H1 (cell line): ENCODE measurements around the gene SORBS1. TPM values are rescaled to one million over a fixed set of nuclear protein-coding genes. Genes with fewer than 3 reads are reported as not detected.

Experiments used
- CTCF ChIA-PET: fragments of 300-600 bp; sonication (Branson Sonifier 250); formaldehyde crosslinking; loops from one replicate; lab custom pipeline; 2021; ENCODE audit not compliant: partially characterized antibody; lab: Charles Lee
- POLR2A ChIA-PET: fragments of 300-600 bp; sonication (Branson Sonifier 250); formaldehyde crosslinking; loops from one replicate; lab custom pipeline; 2021; ENCODE audit warnings: inconsistent platforms; ENCODE audit not compliant: partially characterized antibody; lab: Charles Lee
- DNase-seq, 2 experiments: peaks; one replicate each; pipeline versions ENCODE4 v3.0.0 to v3.0.0-alpha.2; 2010 to 2022; ENCODE audit warnings: low spot score in 2 of 2, low read depth in 1 of 2, mixed read lengths in 1 of 2
- FAIRE-seq: peaks from 2 replicates; lab custom pipeline; 2011; peaks lifted over from hg19 to GRCh38; lab: Jason Lieb, UNC
- H2AFZ ChIP-seq: 2 replicates; pipeline ENCODE4 v1.8.1; 2012; ENCODE audit warnings: low read length, inconsistent platforms
- H2AK5ac ChIP-seq: 2 replicates; pipeline ENCODE4 v1.6.1; 2013; ENCODE audit warnings: low read depth, low read length
- H2BK120ac ChIP-seq: replicated peaks from 2 replicates; pipeline ENCODE3; 2013; ENCODE audit warnings: low read depth, low read length, inconsistent platforms
- H2BK12ac ChIP-seq: 2 replicates; pipeline ENCODE4 v1.6.1; 2013; ENCODE audit warnings: low read depth, low read length
- H2BK15ac ChIP-seq: 2 replicates; pipeline ENCODE4 v1.6.1; 2013; ENCODE audit warnings: low read length
- H2BK20ac ChIP-seq: 2 replicates; pipeline ENCODE4 v1.6.1; 2013; ENCODE audit warnings: low read length
- H2BK5ac ChIP-seq: 2 replicates; pipeline ENCODE4 v1.6.1; 2013; ENCODE audit warnings: low read depth, low read length
- H3K14ac ChIP-seq: 2 replicates; pipeline ENCODE4 v1.6.1; 2013; ENCODE audit warnings: inconsistent platforms; ENCODE audit not compliant: insufficient read length
- H3K18ac ChIP-seq: 2 replicates; pipeline ENCODE4 v1.6.1; 2013; ENCODE audit warnings: low read length; ENCODE audit errors: extremely low read depth
- H3K23ac ChIP-seq: 2 replicates; pipeline ENCODE4 v1.6.1; 2013; ENCODE audit warnings: inconsistent platforms; ENCODE audit not compliant: insufficient read length
- H3K23me2 ChIP-seq: 2 replicates; pipeline ENCODE4 v1.6.1; 2013; ENCODE audit warnings: low read depth, low read length
- H3K27ac ChIP-seq: 2 replicates; pipeline ENCODE4 v1.6.1; 2011; ENCODE audit warnings: low read depth, low read length, inconsistent platforms
- H3K27me3 ChIP-seq, 4 experiments: replicated peaks in 1 of 4; 1 replicate in 1 of 4; 2 replicates in 3 of 4; pipeline versions ENCODE4 v1.6.1 to v1.8.1; 2011 to 2013; ENCODE audit warnings: low read length in 3 of 4, mild to moderate bottlenecking in 3 of 4, inconsistent platforms in 2 of 4, mixed read lengths in 2 of 4, moderate library complexity in 1 of 4; ENCODE audit not compliant: control insufficient read depth in 3 of 4, insufficient read depth in 3 of 4; ENCODE audit errors: extremely low read depth in 1 of 4
- H3K36me3 ChIP-seq, 4 experiments: 2 replicates each; pipeline versions ENCODE4 v1.6.1 to v1.8.1; 2011 to 2013; ENCODE audit warnings: mild to moderate bottlenecking in 4 of 4, low read length in 3 of 4, moderate library complexity in 2 of 4, control low read depth in 1 of 4, inconsistent platforms in 1 of 4; ENCODE audit not compliant: insufficient read depth in 4 of 4, control insufficient read depth in 2 of 4
- H3K4ac ChIP-seq: replicated peaks from 2 replicates; pipeline ENCODE3; 2013; ENCODE audit warnings: low read length, low read depth, mixed read lengths, inconsistent platforms; ENCODE audit not compliant: insufficient read length
- H3K4me1 ChIP-seq, 4 experiments: replicated peaks in 1 of 4; 1 replicate in 1 of 4; 2 replicates in 3 of 4; pipeline versions ENCODE4 v1.6.1 to v1.8.1; 2011 to 2013; ENCODE audit warnings: low read length in 3 of 4, inconsistent platforms in 2 of 4, mixed read lengths in 1 of 4; ENCODE audit not compliant: insufficient read depth in 4 of 4, control insufficient read depth in 3 of 4
- H3K4me2 ChIP-seq, 2 experiments: 2 replicates each; pipeline versions ENCODE4 v1.6.1 to v1.8.1; 2011 to 2013; ENCODE audit warnings: low read depth in 2 of 2, low read length in 2 of 2, control low read depth in 1 of 2, inconsistent platforms in 1 of 2, mild to moderate bottlenecking in 1 of 2; ENCODE audit not compliant: insufficient read depth in 1 of 2
- H3K4me3 ChIP-seq, 4 experiments: fragments of 200-600, 300-600 bp in 1 of 4; sonication (generic), shearing (Covaris generic), sonication (Bioruptor Twin) in 1 of 4; 2 replicates each; pipeline versions ENCODE4 v1.5.1 to v1.8.1; 2011 to 2016; ENCODE audit warnings: low read length in 4 of 4, low read depth in 3 of 4, control low read depth in 2 of 4, inconsistent platforms in 2 of 4, mild to moderate bottlenecking in 2 of 4, mixed read lengths in 1 of 4, moderate library complexity in 1 of 4; ENCODE audit not compliant: insufficient read depth in 2 of 4; ENCODE audit errors: extremely low read depth in 1 of 4
- H3K56ac ChIP-seq: replicated peaks from 2 replicates; pipeline ENCODE3; 2013; ENCODE audit warnings: low read depth, mild to moderate bottlenecking, mixed read lengths, low read length, inconsistent platforms; ENCODE audit not compliant: insufficient read length
- H3K79me1 ChIP-seq: 2 replicates; pipeline ENCODE4 v1.6.1; 2013; ENCODE audit warnings: low read depth, low read length, control low read depth
- H3K79me2 ChIP-seq, 2 experiments: 2 replicates each; pipeline versions ENCODE4 v1.6.1 to v1.8.1; 2012 to 2013; ENCODE audit warnings: low read length in 2 of 2, mild to moderate bottlenecking in 2 of 2, inconsistent platforms in 1 of 2; ENCODE audit not compliant: insufficient read depth in 2 of 2, control insufficient read depth in 1 of 2
- H3K9ac ChIP-seq, 4 experiments: replicated peaks in 1 of 4; 1 replicate in 1 of 4; 2 replicates in 3 of 4; pipeline versions ENCODE4 v1.6.1 to v1.8.1; 2011 to 2013; ENCODE audit warnings: low read depth in 3 of 4, low read length in 3 of 4, control low read depth in 2 of 4, mild to moderate bottlenecking in 2 of 4, moderate library complexity in 2 of 4, inconsistent platforms in 1 of 4; ENCODE audit errors: extremely low read depth in 1 of 4
- H3K9me3 ChIP-seq, 2 experiments: 2 replicates each; pipeline versions ENCODE4 v1.6.1 to v1.8.1; 2012 to 2013; ENCODE audit warnings: mild to moderate bottlenecking in 2 of 2, moderate library complexity in 2 of 2, control low read depth in 1 of 2, inconsistent platforms in 1 of 2, low read depth in 1 of 2, low read length in 1 of 2, mixed read lengths in 1 of 2; ENCODE audit not compliant: insufficient read depth in 2 of 2
- H4K20me1 ChIP-seq, 2 experiments: replicated peaks in 1 of 2; 2 replicates each; pipeline versions ENCODE3 to v1.8.1; 2011 to 2013; ENCODE audit warnings: inconsistent platforms in 2 of 2, low read length in 2 of 2, mild to moderate bottlenecking in 1 of 2; ENCODE audit not compliant: insufficient read depth in 2 of 2, control insufficient read depth in 1 of 2
- H4K5ac ChIP-seq: 2 replicates; pipeline ENCODE4 v1.6.1; 2013; ENCODE audit warnings: low read length, low read depth, mixed read lengths, inconsistent platforms; ENCODE audit not compliant: insufficient read length
- H4K8ac ChIP-seq: 2 replicates; pipeline ENCODE4 v1.8.0; 2013; ENCODE audit warnings: mild to moderate bottlenecking, moderate library complexity, low read length, inconsistent platforms; ENCODE audit not compliant: insufficient read depth; ENCODE audit errors: extremely low read depth
- H4K91ac ChIP-seq: replicated peaks from 2 replicates; pipeline ENCODE3; 2013; ENCODE audit warnings: low read length, mixed read lengths, inconsistent platforms; ENCODE audit not compliant: insufficient read length
- ASH2L ChIP-seq: fragments of 200-600, 300-600 bp; sonication (generic); IDR thresholded peaks from one replicate; pipeline ENCODE4 v1.7.1; 2017; ENCODE audit warnings: low read length
- BRCA1 ChIP-seq: IDR thresholded peaks from 2 replicates; pipeline ENCODE4 v1.6.1; 2012; ENCODE audit warnings: low read depth, low read length, improper control_type of control experiment
- EGR1 ChIP-seq: IDR thresholded peaks from 2 replicates; pipeline ENCODE4 v1.6.1; 2011; ENCODE audit warnings: low read depth, low read length, borderline replicate concordance
- EP300 ChIP-seq, 2 experiments: IDR thresholded peaks; 1 replicate in 1 of 2; 2 replicates in 1 of 2; pipeline ENCODE4 v1.6.1; 2011 to 2012; ENCODE audit warnings: low read depth in 2 of 2, low read length in 2 of 2, mild to moderate bottlenecking in 2 of 2, borderline replicate concordance in 1 of 2, inconsistent platforms in 1 of 2, moderate library complexity in 1 of 2
- WGBS, 2 experiments: shearing (Covaris generic) in 1 of 2; methylation state at CpG; one replicate each; pipeline versions ENCODE4 v1.1.6 to v1.1.7; 2013 to 2015; ENCODE audit warnings: low lambda C conversion rate in 2 of 2, mixed read lengths in 2 of 2, inconsistent platforms in 1 of 2, low coverage in 1 of 2, missing lambda C conversion rate in 1 of 2; ENCODE audit not compliant: insufficient replicate concordance in 2 of 2, insufficient coverage in 1 of 2, insufficient read length in 1 of 2; ENCODE audit errors: extremely low coverage in 1 of 2, missing lambda C conversion rate in 1 of 2; 5-methylcytosine and 5-hydroxymethylcytosine counted together
- polyA plus RNA-seq, 7 experiments: library from polyadenylated mRNA; depleted of rRNA in 3 of 7; stranded (reverse) in 5 of 7; unstranded in 2 of 7; fragments of >200 nt in 5 of 7; fragments of 200-250 nt in 2 of 7; gene quantifications; 1 replicate in 5 of 7; 2 replicates in 1 of 7; 4 replicates in 1 of 7; pipeline versions ENCODE4 v1.2.1 to v1.2.3, GENCODE V29; 2011 to 2013; ENCODE audit warnings: missing spikeins in 2 of 7, mixed read lengths in 2 of 7
- total RNA-seq: library from RNA; stranded (reverse); fragmentation: NEBNext Ultra II Directional; extraction: Animal tissue kit (Norgen Biotek cat#: 25700); gene quantifications from 2 replicates; pipeline ENCODE4 v1.2.1, GENCODE V29; 2021

Gene SORBS1
- total and polyA plus RNA-seq, 2 of the 8 experiments (the other 6 are each of a cell fraction or from before 2014, with no cell fraction given), result 16.0 to 35.0 TPM

DNA sequence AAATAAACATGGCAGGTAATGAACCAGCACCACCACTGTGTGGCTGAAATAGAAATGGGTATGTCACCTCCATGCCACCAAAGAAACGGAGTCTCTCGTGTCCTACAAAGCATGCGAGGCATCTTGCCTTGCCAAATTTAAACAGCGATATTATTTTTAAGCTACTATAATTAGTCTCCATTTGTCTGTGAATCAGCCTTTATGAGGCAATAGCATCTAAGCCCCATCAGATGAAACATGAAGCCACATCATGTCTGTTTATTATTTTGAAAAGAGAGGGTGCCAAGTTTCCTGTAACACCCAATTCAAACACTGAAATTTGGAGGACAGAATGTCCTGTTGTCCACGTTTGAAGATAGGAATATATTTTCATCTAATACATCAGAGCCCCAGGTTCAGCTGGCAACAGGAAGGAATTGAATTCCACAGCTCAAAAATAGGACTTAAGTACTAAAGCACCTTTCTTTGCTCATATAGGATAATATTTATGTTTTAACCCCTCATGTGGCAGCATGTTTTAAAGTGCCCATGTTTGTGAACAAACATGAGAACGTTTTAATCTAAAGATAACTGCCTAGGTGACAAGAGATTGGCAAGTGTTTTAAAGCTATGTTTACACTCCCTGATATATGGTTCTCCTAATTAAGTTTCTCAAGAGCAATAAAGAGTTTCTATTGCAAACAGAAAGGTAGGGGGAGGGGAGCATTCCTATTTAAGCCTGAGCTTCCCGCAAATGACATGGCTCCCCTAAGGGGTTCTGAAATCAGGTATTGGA is 86.8 kb downstream of the SORBS1 start:
- Histone ChIP-seq H3K4ac (no peak overlapping the region), H2BK12ac (no peak overlapping the region), H2BK20ac (no peak overlapping the region), H3K27me3 (no peaks in the 10 kb centered on the region), H3K4me1 (peaks cover 10 to 36% (median 28%) of the 10 kb centered on the region in 4 experiments), H3K4me3 (no peak overlapping the region), H2AFZ (no peak overlapping the region), H4K5ac (no peak overlapping the region), H3K9ac (no peak overlapping the region), H2BK15ac (no peak overlapping the region), H3K36me3 (no peaks in the 10 kb centered on the region), H3K18ac (peak overlapping the region; percentile 10; the same call in 1 of the 2 replicates), H2AK5ac (no peak overlapping the region; the same call in 1 of the 2 replicates), H3K4me2 (no peak overlapping the region), H3K23me2 (no peaks in the 10 kb centered on the region), H2BK120ac (no peak overlapping the region), H4K91ac (no peak overlapping the region), H2BK5ac (no peak overlapping the region), H4K8ac (no peak overlapping the region), H3K9me3 (no peaks in the 10 kb centered on the region), H4K20me1 (no peaks in the 10 kb centered on the region)
- CTCF ChIA-PET, result interaction anchor here (0.8 to 1.4 kb wide), 5 partner anchors 19 to 115 kb away, joined by 3 to 4 read pairs (median 4); partner anchors contain the start of gene SORBS1
- 81% methylated on average over 7 of the region's 7 CpGs; no CpG with 5 or more reads in 1 of the 2 experiments for WGBS, 2 experiments
- no peak for FAIRE-seq
- POLR2A ChIA-PET, result interaction anchor here (1.0 kb wide), 1 partner anchor 11 kb away, joined by 3 read pairs; no protein-coding TSS in a partner anchor
- DNase-seq, result no peak
- TF ChIP-seq ASH2L, result no peak
- no peak for TF ChIP-seq EGR1
- TF ChIP-seq EP300 (IDR thresholded peaks at IDR 0.05; ENCODE audit: borderline replicate concordance in 1 of 2, low read depth in 2 of 2, low read length in 2 of 2), result no peak
- no peak for TF ChIP-seq BRCA1
- TF ChIP-seq, all 59 proteins: peak for 0
- no peaks in the 10 kb centered on the region for H3K79me1 ChIP-seq
- no peak overlapping the region for H3K23ac ChIP-seq
- no peak overlapping the region for H3K56ac ChIP-seq
- no peak overlapping the region for H3K14ac ChIP-seq
- H3K79me2 ChIP-seq, result peaks cover 0 to 16% of the 10 kb centered on the region in 2 experiments; a peak in 2 of 4 replicates
- no peak overlapping the region for H3K27ac ChIP-seq
